Measurements from ENCODE around the gene POPDC3.

The POPDC3 gene

GRCh38 chr6:105151644-105152043, 28.2 kb downstream of the POPDC3 start:
- DNase-seq (ENCODE audit: low read depth), result peak; percentile 16

- DNase-seq (ENCODE audit: low read depth), result no peak
These were observed 41.7 kb downstream of the POPDC3 start for GRCh38 chr6:105138141-105138540.

GRCh38 chr6:105137388-105137787, 42.4 kb downstream of the POPDC3 start:
- peak; percentile 36 for DNase-seq (ENCODE audit: low read depth)

- peak; percentile 69 for DNase-seq (ENCODE audit: low read depth)
These were observed 43.1 kb downstream of the POPDC3 start for GRCh38 chr6:105136431-105137350.

- DNase-seq (ENCODE audit: low read depth), result peak; percentile 51
These were observed 43.8 kb downstream of the POPDC3 start for GRCh38 chr6:105135907-105136430.

- DNase-seq (ENCODE audit: low read depth), result peak; percentile 46
These were observed 44.8 kb downstream of the POPDC3 start for GRCh38 chr6:105135056-105135455.

GRCh38 chr6:105122717-105123116, 57.1 kb downstream of the POPDC3 start:
- DNase-seq (ENCODE audit: low read depth), result no peak

- peak; percentile 43 for DNase-seq (ENCODE audit: low read depth)
These were observed 57.8 kb downstream of the POPDC3 start for GRCh38 chr6:105121981-105122380.

- DNase-seq (ENCODE audit: low read depth), result peak; percentile 47
These were observed 59.2 kb downstream of the POPDC3 start for GRCh38 chr6:105120570-105120969.

- no peak for DNase-seq (ENCODE audit: low read depth)
These were observed 63.7 kb downstream of the POPDC3 start for GRCh38 chr6:105116150-105116549.

GRCh38 chr6:105113422-105113821, 66.4 kb downstream of the POPDC3 start:
- DNase-seq (ENCODE audit: low read depth), result no peak

- DNase-seq (ENCODE audit: low read depth), result no peak
These were observed 67.2 kb downstream of the POPDC3 start for GRCh38 chr6:105112577-105112976.

GRCh38 chr6:105111871-105112270, 67.9 kb downstream of the POPDC3 start:
- no peak for DNase-seq (ENCODE audit: low read depth)

GRCh38 chr6:105111105-105111504, 68.7 kb downstream of the POPDC3 start:
- DNase-seq (ENCODE audit: low read depth), result no peak

- no peak for DNase-seq (ENCODE audit: low read depth)
These were observed 69.6 kb downstream of the POPDC3 start for GRCh38 chr6:105109955-105110895.

- DNase-seq (ENCODE audit: low read depth), result no peak
These were observed 71.1 kb downstream of the POPDC3 start for GRCh38 chr6:105108631-105109262.

Data from EH (cell line).